T-helper 2 cell treated with Interferon-gamma antibody and Interleukin-4, amounts not matched to agents 5 μg/mL and 100 μg/mL, for 36 hours (primary cell): ENCODE results near the gene LAMA3.
"Not testable (repeated sequence)": the region's sequence is repeated elsewhere in the genome, so short reads cannot be mapped to it uniquely, and the experiment has no call there.

Experiments used
- DNase-seq: peaks from one replicate; pipeline ENCODE4 v3.0.0; 2021; ENCODE audit warnings: low spot score
- H3K27ac Mint-ChIP-seq: one replicate; pipeline ENCODE4 v1.8.0; 2021; ENCODE audit warnings: mild to moderate bottlenecking, mixed read lengths
- H3K27me3 Mint-ChIP-seq: one replicate; pipeline ENCODE4 v1.8.0; 2021; ENCODE audit warnings: low read depth, mixed read lengths
- H3K36me3 Mint-ChIP-seq: one replicate; pipeline ENCODE4 v1.8.0; 2021; ENCODE audit warnings: low read depth, mixed read lengths
- H3K4me1 Mint-ChIP-seq: one replicate; pipeline ENCODE4 v1.8.0; 2021; ENCODE audit warnings: low read depth, mixed read lengths
- H3K4me3 Mint-ChIP-seq: one replicate; pipeline ENCODE4 v1.8.0; 2022; ENCODE audit warnings: mild to moderate bottlenecking, moderate library complexity, mixed read lengths
- H3K9me3 Mint-ChIP-seq: one replicate; pipeline ENCODE4 v1.8.0; 2021; ENCODE audit warnings: mixed read lengths

LAMA3 gene

DNA sequence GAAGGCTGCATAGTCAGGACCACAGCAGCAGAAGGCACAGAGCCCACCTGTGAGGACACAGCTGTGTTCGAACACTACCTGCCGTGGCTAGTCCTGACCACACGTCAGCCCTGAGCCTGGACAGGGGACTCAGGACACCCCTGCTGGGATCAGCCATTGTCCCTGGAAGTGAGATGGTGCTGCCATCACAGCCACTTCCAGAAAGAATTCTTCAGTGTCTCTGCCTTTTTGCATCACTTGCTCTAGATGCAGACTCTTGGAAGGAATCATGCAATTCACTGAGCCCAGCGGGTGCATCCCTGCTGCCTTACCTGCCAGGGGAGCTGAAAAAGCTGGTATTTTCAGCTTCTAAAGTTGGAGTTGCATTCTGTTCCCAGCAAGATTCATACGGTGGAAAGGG is 49.3 kb downstream of the LAMA3 start:
- Mint-ChIP-seq H3K4me1 (peaks cover 9% of the 10 kb centered on the region), H3K27ac (no peak overlapping the region), H3K9me3 (no peaks in the 10 kb centered on the region), H3K4me3 (no peak overlapping the region), H3K27me3 (peaks cover 45% of the 10 kb centered on the region), H3K36me3 (no peaks in the 10 kb centered on the region)
- DNase-seq: no peak

GRCh38 chr18:23740105-23740830 is 51.0 kb downstream of the LAMA3 start:
- no peak for DNase-seq
- peaks cover 48% of the 10 kb centered on the region for H3K27me3 Mint-ChIP-seq
- no peak overlapping the region for H3K4me3 Mint-ChIP-seq
- no peaks in the 10 kb centered on the region for H3K9me3 Mint-ChIP-seq
- H3K27ac Mint-ChIP-seq: no peak overlapping the region
- H3K4me1 Mint-ChIP-seq: peaks cover 9% of the 10 kb centered on the region
- H3K36me3 Mint-ChIP-seq: no peaks in the 10 kb centered on the region

- not testable (repeated sequence) for H3K4me1 Mint-ChIP-seq, H3K36me3 Mint-ChIP-seq, DNase-seq, H3K4me3 Mint-ChIP-seq, H3K9me3 Mint-ChIP-seq, H3K27ac Mint-ChIP-seq
- H3K27me3 Mint-ChIP-seq: peaks cover 42% of the 10 kb centered on the region
Measured at GRCh38 chr18:23741967-23742366, 52.7 kb downstream of the LAMA3 start.

GRCh38 chr18:23743733-23744333 is 54.6 kb downstream of the LAMA3 start:
- no peaks in the 10 kb centered on the region for H3K36me3 Mint-ChIP-seq
- H3K9me3 Mint-ChIP-seq: no peaks in the 10 kb centered on the region
- H3K4me1 Mint-ChIP-seq: no peaks in the 10 kb centered on the region
- DNase-seq: no peak
- peaks cover 34% of the 10 kb centered on the region for H3K27me3 Mint-ChIP-seq
- H3K4me3 Mint-ChIP-seq: no peak overlapping the region
- H3K27ac Mint-ChIP-seq: no peak overlapping the region

- no peaks in the 10 kb centered on the region for H3K9me3 Mint-ChIP-seq
- H3K27ac Mint-ChIP-seq: no peak overlapping the region
- no peak overlapping the region for H3K4me3 Mint-ChIP-seq
- no peaks in the 10 kb centered on the region for H3K4me1 Mint-ChIP-seq
- no peaks in the 10 kb centered on the region for H3K36me3 Mint-ChIP-seq
- H3K27me3 Mint-ChIP-seq: peaks cover 36% of the 10 kb centered on the region
- no peak for DNase-seq
Measured at GRCh38 chr18:23745366-23745765, 56.1 kb downstream of the LAMA3 start.

DNA sequence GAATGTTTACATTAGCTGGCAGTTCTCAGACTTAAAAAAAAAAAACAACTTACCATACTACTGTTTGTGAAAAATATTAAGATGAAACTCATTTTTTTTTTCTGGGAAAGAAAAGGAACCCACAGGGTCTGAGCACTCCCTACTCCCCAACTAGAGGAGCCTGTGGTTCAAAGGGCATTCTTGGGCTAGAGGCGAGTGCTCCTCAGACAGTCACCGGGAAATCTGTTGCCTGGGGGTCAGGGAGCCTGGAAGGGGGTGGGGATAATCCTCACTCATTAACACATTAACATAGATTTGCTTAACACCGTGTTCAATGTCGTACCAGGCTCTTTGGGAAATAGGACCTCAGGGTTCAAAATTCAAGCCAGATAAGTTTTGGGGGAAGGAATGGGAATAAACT is 57.6 kb downstream of the LAMA3 start:
- H3K4me1 Mint-ChIP-seq: no peaks in the 10 kb centered on the region
- no peak for DNase-seq
- H3K27ac Mint-ChIP-seq: no peak overlapping the region
- no peaks in the 10 kb centered on the region for H3K36me3 Mint-ChIP-seq
- H3K27me3 Mint-ChIP-seq: peaks cover 43% of the 10 kb centered on the region
- no peak overlapping the region for H3K4me3 Mint-ChIP-seq
- no peaks in the 10 kb centered on the region for H3K9me3 Mint-ChIP-seq

GRCh38 chr18:23752363-23752762 is 63.1 kb downstream of the LAMA3 start:
- no peak for DNase-seq
- H3K4me3 Mint-ChIP-seq: no peak overlapping the region
- no peak overlapping the region for H3K27ac Mint-ChIP-seq
- H3K9me3 Mint-ChIP-seq: no peaks in the 10 kb centered on the region
- H3K4me1 Mint-ChIP-seq: no peaks in the 10 kb centered on the region
- no peaks in the 10 kb centered on the region for H3K36me3 Mint-ChIP-seq
- peaks cover 29% of the 10 kb centered on the region for H3K27me3 Mint-ChIP-seq

- Mint-ChIP-seq H3K27me3 (peaks cover 27% of the 10 kb centered on the region), H3K36me3 (no peaks in the 10 kb centered on the region), H3K27ac (no peak overlapping the region), H3K4me3 (no peak overlapping the region), H3K4me1 (no peaks in the 10 kb centered on the region), H3K9me3 (no peaks in the 10 kb centered on the region)
- no peak for DNase-seq
Measured at GRCh38 chr18:23752796-23753195, 63.5 kb downstream of the LAMA3 start.

GRCh38 chr18:23756590-23757436 is 67.6 kb downstream of the LAMA3 start:
- no peak overlapping the region for H3K27ac Mint-ChIP-seq
- H3K9me3 Mint-ChIP-seq: no peaks in the 10 kb centered on the region
- H3K36me3 Mint-ChIP-seq: no peaks in the 10 kb centered on the region
- peaks cover 14% of the 10 kb centered on the region for H3K27me3 Mint-ChIP-seq
- no peak overlapping the region for H3K4me3 Mint-ChIP-seq
- no peak for DNase-seq
- H3K4me1 Mint-ChIP-seq: no peaks in the 10 kb centered on the region

- H3K4me1 Mint-ChIP-seq: no peaks in the 10 kb centered on the region
- no peak overlapping the region for H3K27ac Mint-ChIP-seq
- no peaks in the 10 kb centered on the region for H3K36me3 Mint-ChIP-seq
- H3K9me3 Mint-ChIP-seq: no peaks in the 10 kb centered on the region
- no peak for DNase-seq
- no peak overlapping the region for H3K4me3 Mint-ChIP-seq
- peaks cover 12% of the 10 kb centered on the region for H3K27me3 Mint-ChIP-seq
Measured at GRCh38 chr18:23757437-23757733, 68.1 kb downstream of the LAMA3 start.

DNA sequence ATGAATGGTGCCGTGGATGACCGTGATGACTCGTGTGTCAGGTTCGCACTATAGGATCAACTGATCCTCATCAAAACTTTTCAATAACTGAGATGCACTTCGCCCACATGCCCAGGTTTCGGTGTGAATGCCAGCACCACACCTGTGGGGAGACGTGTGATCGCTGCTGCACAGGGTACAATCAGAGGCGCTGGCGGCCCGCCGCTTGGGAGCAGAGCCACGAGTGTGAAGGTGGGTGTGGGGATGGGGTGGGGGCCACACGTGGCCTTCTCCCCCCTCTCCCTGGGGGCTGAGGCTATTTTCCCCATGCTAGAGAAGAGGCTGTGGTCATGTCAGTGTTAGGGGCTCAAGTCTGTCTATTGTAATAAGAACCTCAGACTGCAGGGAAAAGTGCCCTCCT is 69.0 kb downstream of the LAMA3 start:
- H3K36me3 Mint-ChIP-seq: no peaks in the 10 kb centered on the region
- peaks cover 12% of the 10 kb centered on the region for H3K27me3 Mint-ChIP-seq
- DNase-seq: no peak
- H3K27ac Mint-ChIP-seq: no peak overlapping the region
- no peaks in the 10 kb centered on the region for H3K9me3 Mint-ChIP-seq
- H3K4me1 Mint-ChIP-seq: no peaks in the 10 kb centered on the region
- H3K4me3 Mint-ChIP-seq: no peak overlapping the region

GRCh38 chr18:23761941-23762340 is 72.7 kb downstream of the LAMA3 start:
- DNase-seq: no peak
- no peaks in the 10 kb centered on the region for H3K36me3 Mint-ChIP-seq
- no peak overlapping the region for H3K27ac Mint-ChIP-seq
- H3K9me3 Mint-ChIP-seq: no peaks in the 10 kb centered on the region
- H3K27me3 Mint-ChIP-seq: peaks cover 22% of the 10 kb centered on the region
- H3K4me1 Mint-ChIP-seq: no peaks in the 10 kb centered on the region
- no peak overlapping the region for H3K4me3 Mint-ChIP-seq

- no peak for DNase-seq
- no peaks in the 10 kb centered on the region for H3K36me3 Mint-ChIP-seq
- H3K27me3 Mint-ChIP-seq: peaks cover 31% of the 10 kb centered on the region
- H3K27ac Mint-ChIP-seq: no peak overlapping the region
- peaks cover 3% of the 10 kb centered on the region for H3K9me3 Mint-ChIP-seq
- no peaks in the 10 kb centered on the region for H3K4me1 Mint-ChIP-seq
- no peak overlapping the region for H3K4me3 Mint-ChIP-seq
Measured at GRCh38 chr18:23763343-23763742, 74.1 kb downstream of the LAMA3 start.

- DNase-seq: no peak
- Mint-ChIP-seq H3K4me3 (no peak overlapping the region), H3K27me3 (peaks cover 30% of the 10 kb centered on the region), H3K4me1 (no peaks in the 10 kb centered on the region), H3K36me3 (no peaks in the 10 kb centered on the region), H3K27ac (no peak overlapping the region), H3K9me3 (peaks cover 7% of the 10 kb centered on the region)
Measured at GRCh38 chr18:23765931-23766330, 76.7 kb downstream of the LAMA3 start.
